Lung (tissue), 12 donors: Measurements from ENCODE around the gene KHNYN. TPM values are rescaled to one million over a fixed set of nuclear protein-coding genes. Genes with fewer than 3 reads are reported as not detected.

Experiments used
- ATAC-seq: fragments of 200-7000 bp; cut with Tn5 transposase; one replicate; pipeline ENCODE4 v1.9.1; 2020; ENCODE audit warnings: moderate number of reproducible peaks; ENCODE audit not compliant: insufficient read depth, low FRiP score
- DNase-seq, 3 donors: peaks; one replicate each; pipeline ENCODE4 v3.0.0-alpha.2; 2013 to 2017
- H3K27ac ChIP-seq, 2 donors: one replicate each; pipeline ENCODE4 v1.5.1; 2013; ENCODE audit warnings: mild to moderate bottlenecking in 2 of 2, moderate library complexity in 2 of 2, control low read depth in 1 of 2, inconsistent platforms in 1 of 2, low read depth in 1 of 2, low read length in 1 of 2
- H3K27me3 ChIP-seq, 3 donors: one replicate each; pipeline ENCODE4 v1.5.1; 2013; ENCODE audit warnings: low read length in 2 of 3; ENCODE audit not compliant: control insufficient read depth in 3 of 3, insufficient read depth in 3 of 3
- H3K36me3 ChIP-seq, 4 donors: one replicate each; pipeline ENCODE4 v1.5.1; 2013; ENCODE audit warnings: low read length in 4 of 4, mild to moderate bottlenecking in 1 of 4, moderate library complexity in 1 of 4; ENCODE audit not compliant: control insufficient read depth in 4 of 4, insufficient read depth in 4 of 4
- H3K4me1 ChIP-seq, 5 donors: one replicate each; pipeline ENCODE4 v1.5.1; 2013; ENCODE audit warnings: low read length in 5 of 5, mild to moderate bottlenecking in 2 of 5, moderate library complexity in 1 of 5; ENCODE audit not compliant: control insufficient read depth in 5 of 5, insufficient read depth in 5 of 5
- H3K4me3 ChIP-seq: one replicate; pipeline ENCODE4 v1.5.1; 2013; ENCODE audit warnings: mild to moderate bottlenecking, control low read depth, moderate library complexity
- H3K9ac ChIP-seq, 2 donors: one replicate each; pipeline ENCODE4 v1.5.1; 2013; ENCODE audit warnings: low read length in 2 of 2, control low read depth in 1 of 2; ENCODE audit not compliant: insufficient read depth in 1 of 2
- H3K9me3 ChIP-seq, 4 donors: one replicate each; pipeline ENCODE4 v1.5.1; 2013; ENCODE audit warnings: low read length in 3 of 4, mild to moderate bottlenecking in 1 of 4, moderate library complexity in 1 of 4; ENCODE audit not compliant: control insufficient read depth in 4 of 4, insufficient read depth in 3 of 4
- WGBS, 2 donors: extraction: QIAGEN DNeasy Blood & Tissue Kit; methylation state at CpG; one replicate each; pipeline ENCODE4 v1.1.7; 2013; 5-methylcytosine and 5-hydroxymethylcytosine counted together
- polyA plus RNA-seq, 2 donors: library from polyadenylated mRNA; stranded (reverse); fragments of 200-250 nt; gene quantifications; one replicate each; pipeline ENCODE4 v1.2.1, GENCODE V29; 2013
- total RNA-seq, 2 donors: library from RNA; depleted of rRNA in 1 of 2; stranded (reverse); fragments of >200 nt in 1 of 2; gene quantifications; one replicate each; pipeline ENCODE4 v1.2.1, GENCODE V29; 2014 to 2021
- TF ChIP-seq, protein P1 (sequence below): IDR thresholded peaks from 2 replicates; pipeline ENCODE4 v1.5.1; 2012; ENCODE audit warnings: mild to moderate bottlenecking; ENCODE audit errors: control extremely low read depth, extremely low read depth
- donor health status: control.
- donor health status: control.
- donor health status: Bipolar disorder and iron deficiency.
- donor health status: healthy.
- donor health status: DM: yes; HTN: yes; CAD: no.

KHNYN gene
- total and polyA plus RNA-seq, 4 donors: 27.0 to 60.2 (median 41.1) TPM

DNA sequence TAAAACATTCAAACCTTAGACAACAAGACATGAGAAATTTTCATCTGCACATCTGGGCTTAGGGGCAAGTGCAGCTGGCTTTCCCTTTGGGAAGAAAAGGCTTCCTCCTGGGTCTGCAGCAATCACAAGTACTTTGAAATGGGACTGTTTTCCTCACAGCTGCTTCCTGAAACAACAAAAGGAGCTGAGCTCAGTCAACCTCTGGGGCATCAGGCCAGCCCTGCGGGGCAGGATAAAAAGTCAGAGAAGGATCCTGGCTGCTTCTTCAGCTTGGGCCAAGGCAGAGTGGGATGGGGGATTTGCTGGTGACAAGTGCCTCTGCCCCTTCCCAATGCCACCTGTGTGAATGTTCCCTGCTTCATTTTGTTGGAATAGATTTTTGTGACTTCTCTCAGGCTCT lies 29.0 kb downstream of the KHNYN start:
- DNase-seq: peak in 1 of 3 donors; percentile 18
- no peak for ATAC-seq
- H3K36me3 ChIP-seq: peaks cover 0 to 2% (median under 1%) of the 10 kb centered on the region in 4 donors
- H3K9ac ChIP-seq: no peak overlapping the region
- peaks cover 0 to 1% (median 0%) of the 10 kb centered on the region in 5 donors for H3K4me1 ChIP-seq
- no peaks in the 10 kb centered on the region for H3K9me3 ChIP-seq
- no peak overlapping the region for H3K27ac ChIP-seq
- H3K27me3 ChIP-seq: no peaks in the 10 kb centered on the region
- TF ChIP-seq, protein P1, sequence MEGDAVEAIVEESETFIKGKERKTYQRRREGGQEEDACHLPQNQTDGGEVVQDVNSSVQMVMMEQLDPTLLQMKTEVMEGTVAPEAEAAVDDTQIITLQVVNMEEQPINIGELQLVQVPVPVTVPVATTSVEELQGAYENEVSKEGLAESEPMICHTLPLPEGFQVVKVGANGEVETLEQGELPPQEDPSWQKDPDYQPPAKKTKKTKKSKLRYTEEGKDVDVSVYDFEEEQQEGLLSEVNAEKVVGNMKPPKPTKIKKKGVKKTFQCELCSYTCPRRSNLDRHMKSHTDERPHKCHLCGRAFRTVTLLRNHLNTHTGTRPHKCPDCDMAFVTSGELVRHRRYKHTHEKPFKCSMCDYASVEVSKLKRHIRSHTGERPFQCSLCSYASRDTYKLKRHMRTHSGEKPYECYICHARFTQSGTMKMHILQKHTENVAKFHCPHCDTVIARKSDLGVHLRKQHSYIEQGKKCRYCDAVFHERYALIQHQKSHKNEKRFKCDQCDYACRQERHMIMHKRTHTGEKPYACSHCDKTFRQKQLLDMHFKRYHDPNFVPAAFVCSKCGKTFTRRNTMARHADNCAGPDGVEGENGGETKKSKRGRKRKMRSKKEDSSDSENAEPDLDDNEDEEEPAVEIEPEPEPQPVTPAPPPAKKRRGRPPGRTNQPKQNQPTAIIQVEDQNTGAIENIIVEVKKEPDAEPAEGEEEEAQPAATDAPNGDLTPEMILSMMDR: no peak
- no peak overlapping the region for H3K4me3 ChIP-seq
- WGBS, 2 donors: 75 to 80% methylated on average over 1 of the region's 1 CpG

DNA sequence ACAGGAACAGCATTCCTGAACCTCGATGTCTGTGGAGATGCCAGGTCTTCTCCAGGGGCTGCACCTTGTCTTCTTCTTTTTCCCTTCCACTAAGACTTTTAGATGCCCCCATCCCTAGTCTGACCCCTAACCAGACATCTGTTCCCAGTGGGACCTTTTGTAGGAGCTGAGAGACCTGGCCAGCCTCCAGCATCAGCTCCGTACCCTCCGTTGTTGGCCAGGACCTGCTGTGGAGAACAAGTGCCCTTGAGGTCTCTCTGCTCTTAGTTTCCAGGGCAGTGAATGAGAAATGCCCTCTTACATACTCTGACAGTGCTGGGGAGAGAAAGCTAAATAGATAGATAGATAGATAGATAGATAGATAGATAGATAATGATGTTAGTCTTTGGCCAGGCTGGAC lies 29.6 kb downstream of the KHNYN start:
- TF ChIP-seq, protein P1: no peak
- H3K4me3 ChIP-seq: no peak overlapping the region
- DNase-seq (no peak), ATAC-seq (no peak)
- no peak overlapping the region for H3K27ac ChIP-seq
- WGBS, 2 donors: 82 to 92% methylated on average over 3 of the region's 3 CpGs
- H3K9ac ChIP-seq: no peak overlapping the region
- H3K9me3 ChIP-seq: no peaks in the 10 kb centered on the region
- H3K36me3 ChIP-seq: peaks cover 0 to 2% (median under 1%) of the 10 kb centered on the region in 4 donors
- peaks cover 0 to 1% (median 0%) of the 10 kb centered on the region in 5 donors for H3K4me1 ChIP-seq
- H3K27me3 ChIP-seq: no peaks in the 10 kb centered on the region

DNA sequence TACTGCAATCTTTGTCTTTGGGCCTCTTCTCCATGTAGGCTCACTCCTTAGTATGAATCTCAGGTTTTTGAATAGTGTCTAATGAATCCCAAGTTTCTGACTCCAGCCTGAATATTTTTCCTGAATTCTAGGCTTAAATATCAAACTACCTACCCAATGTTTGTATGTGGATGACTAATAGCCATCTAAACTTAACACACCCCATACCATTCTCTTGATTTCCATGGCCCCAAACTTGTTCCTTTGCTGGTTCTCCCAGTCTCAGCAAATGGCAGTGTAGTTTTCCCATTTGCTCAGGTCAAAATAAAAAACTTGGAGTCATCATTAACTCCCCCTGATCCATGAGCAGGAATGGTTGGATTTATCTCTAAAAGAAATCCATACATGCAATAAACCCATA lies 31.6 kb downstream of the KHNYN start:
- H3K27me3 ChIP-seq: no peaks in the 10 kb centered on the region
- H3K9ac ChIP-seq: no peak overlapping the region
- no peak for DNase-seq
- TF ChIP-seq, protein P1: no peak
- peaks cover 0 to 2% (median under 1%) of the 10 kb centered on the region in 4 donors for H3K36me3 ChIP-seq
- H3K9me3 ChIP-seq: no peaks in the 10 kb centered on the region
- no peak for ATAC-seq
- H3K4me3 ChIP-seq: no peak overlapping the region
- H3K4me1 ChIP-seq: peaks cover 0 to 1% (median 0%) of the 10 kb centered on the region in 5 donors
- H3K27ac ChIP-seq: no peak overlapping the region
